Adrenal gland (tissue), 5 donors: ENCODE data around the gene SCFD2.

Experiments
- CTCF ChIP-seq, 6 experiments: fragments of 450-650 bp in 4 of 6; fragments of 200-600 bp in 2 of 6; sonication (generic) in 1 of 6; IDR thresholded peaks; 1 replicate in 5 of 6; 2 replicates in 1 of 6; pipeline versions ENCODE4 v1.5.1 to v1.8.0; 2016 to 2021; ENCODE audit warnings: antibody characterized with exemption in 6 of 6, mild to moderate bottlenecking in 2 of 6, moderate library complexity in 1 of 6
- POLR2A ChIP-seq, 2 donors: fragments of 450-650 bp; IDR thresholded peaks; one replicate each; pipeline ENCODE4 v1.6.1; 2017; ENCODE audit warnings: antibody characterized with exemption in 2 of 2, mild to moderate bottlenecking in 2 of 2, moderate library complexity in 1 of 2
- donor health status: DM: no; HTN: no; CAD: no.

- TF ChIP-seq CTCF (IDR thresholded peaks at IDR 0.05) (no peak), POLR2A (IDR thresholded peaks at IDR 0.05) (no peak)
Observed at GRCh38 chr4:53018471-53018870, 347.4 kb downstream of the SCFD2 start.
